GM21576 (cell line): ENCODE data around the gene UCK1.

Source experiments
- ATAC-seq: cut with Tn5 transposase; IDR thresholded peaks from one replicate; pipeline ENCODE4 v1.9.1; 2021; ENCODE audit warnings: mild to moderate bottlenecking, moderate library complexity; ENCODE audit not compliant: unreplicated experiment

UCK1 gene

GRCh38 chr9:131530920-131531832 is at the start of gene UCK1:
Gene UCK1, minus strand, starts transcription at chr9:131531263. Its CDS starts 89 bp downstream, at chr9:131531174.
- peak; percentile 76 for ATAC-seq

GRCh38 chr9:131580358-131580757 is 49.3 kb upstream of the UCK1 start:
- no peak for ATAC-seq

GRCh38 chr9:131579789-131580211 is 48.7 kb upstream of the UCK1 start:
- no peak for ATAC-seq

DNA sequence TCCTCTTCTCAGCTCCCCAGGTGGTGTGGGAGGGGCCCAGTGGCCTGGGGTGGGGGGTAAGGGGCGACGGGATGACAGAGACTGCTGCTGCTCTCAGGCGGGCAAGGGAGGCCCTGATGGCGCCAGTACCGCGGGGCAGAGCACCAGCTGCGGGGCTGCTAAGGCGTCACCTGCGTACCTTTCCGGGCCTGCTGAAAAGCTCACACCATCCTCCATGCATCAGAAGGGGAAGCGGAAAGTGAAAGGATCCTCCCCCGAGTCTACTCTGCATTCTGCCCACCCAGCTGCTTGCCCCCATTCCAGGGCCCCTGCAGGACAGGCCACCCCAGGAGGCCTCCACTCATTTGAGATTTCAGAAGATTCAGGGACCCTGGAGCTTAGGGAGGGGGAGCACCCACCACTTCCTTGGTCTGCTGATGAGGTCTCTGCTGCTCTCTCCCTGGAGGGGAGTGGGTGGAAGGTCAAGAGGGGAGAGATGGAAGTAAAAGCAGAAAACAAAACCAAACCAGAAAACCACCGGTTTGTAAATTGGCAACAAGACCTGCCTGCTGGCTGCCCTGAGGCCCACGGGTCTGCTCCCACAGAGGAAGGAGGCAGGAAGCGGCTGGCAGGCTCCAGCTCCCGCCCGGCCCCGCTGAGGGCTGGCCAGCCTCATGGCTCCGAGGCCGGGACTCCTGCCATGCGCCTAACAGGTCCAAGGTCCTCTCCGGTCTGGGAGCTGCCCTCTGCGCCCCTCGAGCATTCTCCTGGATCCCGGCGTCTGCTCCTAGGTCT is 47.9 kb upstream of the UCK1 start:
- ATAC-seq: peak; percentile 63

DNA sequence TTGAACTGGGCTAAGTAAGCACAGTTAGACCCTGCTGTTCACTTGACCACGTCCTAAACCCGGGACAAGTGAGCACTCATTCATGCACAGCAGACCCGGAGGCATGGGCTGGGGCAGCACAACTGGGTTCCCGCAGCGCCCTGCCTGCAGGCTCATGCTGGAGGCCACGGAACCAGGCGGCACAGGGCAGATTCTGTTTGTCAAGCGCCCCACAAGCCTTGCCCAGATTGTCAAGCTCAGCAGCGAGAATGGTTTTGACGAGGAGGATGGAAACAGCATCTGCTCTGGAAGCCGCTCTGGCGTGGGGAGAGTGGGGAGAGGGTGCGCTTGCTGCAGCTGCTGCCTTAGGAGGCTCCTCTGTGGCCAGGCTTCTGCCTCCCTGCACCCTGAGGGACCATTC is 47.0 kb upstream of the UCK1 start:
- no peak for ATAC-seq

GRCh38 chr9:131577005-131578000 is 46.2 kb upstream of the UCK1 start:
- ATAC-seq: no peak

- no peak for ATAC-seq
Measured at GRCh38 chr9:131575946-131576853, 45.1 kb upstream of the UCK1 start.

DNA sequence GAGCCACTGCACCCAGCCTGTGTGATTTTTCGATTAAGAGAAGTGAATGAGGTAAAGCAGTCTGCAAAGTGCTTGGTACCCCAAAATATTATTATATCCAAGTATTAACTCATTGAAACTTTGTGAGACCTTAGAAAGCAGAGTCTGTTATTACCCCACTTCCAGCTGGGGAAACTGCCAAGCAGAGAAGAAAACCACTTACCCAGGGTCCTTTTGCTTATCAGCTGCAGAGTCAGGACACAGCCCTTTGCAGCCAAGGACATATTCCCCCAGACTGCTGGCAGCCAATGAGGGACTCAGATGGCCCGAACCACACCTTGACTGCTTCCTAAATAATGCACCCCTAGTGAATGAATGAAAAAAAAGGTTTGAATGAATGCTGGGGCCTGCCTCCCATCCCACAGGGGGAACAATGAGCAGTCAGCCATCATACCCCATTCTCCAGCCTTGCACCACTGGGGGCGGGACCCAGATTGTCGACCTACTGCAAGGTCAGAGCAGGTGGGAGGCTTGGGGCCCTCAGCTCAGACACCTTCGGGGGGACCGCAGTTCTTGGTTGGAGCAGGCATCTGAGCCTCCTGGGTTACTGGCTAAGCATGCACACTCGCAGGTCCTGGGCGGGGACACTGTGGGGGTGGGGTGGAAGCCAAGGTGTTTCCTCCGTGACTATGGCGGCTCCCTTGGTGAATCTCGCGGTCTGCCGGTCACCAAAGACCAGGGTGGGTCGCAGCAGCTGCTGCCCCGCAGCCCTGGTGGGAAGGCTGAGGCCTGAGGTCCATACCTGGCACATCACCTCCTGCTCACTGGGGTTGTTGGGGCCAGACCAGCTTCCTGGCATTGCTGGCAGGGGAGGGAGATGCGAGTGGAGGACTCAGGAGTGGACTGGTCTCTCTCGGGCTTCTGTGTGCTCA is 43.9 kb upstream of the UCK1 start:
- ATAC-seq: no peak

DNA sequence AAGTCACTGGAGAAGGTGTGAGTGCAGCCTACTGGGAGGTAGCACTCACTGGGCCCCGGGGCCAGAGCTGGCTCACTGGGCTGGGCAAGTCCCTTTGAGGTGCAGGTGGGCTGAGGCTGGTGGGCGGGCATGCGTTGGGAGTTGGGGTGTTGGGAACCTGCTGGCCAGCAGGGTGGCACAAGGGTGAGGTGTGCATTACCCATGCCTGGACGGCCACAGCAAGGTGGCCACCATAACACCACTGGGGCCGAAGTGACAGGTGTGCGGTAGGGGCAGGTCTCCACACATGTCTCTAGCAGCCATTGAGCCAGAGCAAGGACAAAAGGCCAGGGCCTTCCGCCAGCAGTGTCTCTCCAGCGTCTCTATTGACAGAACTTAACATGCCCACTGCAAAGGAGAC is 36.8 kb upstream of the UCK1 start:
- ATAC-seq: no peak

DNA sequence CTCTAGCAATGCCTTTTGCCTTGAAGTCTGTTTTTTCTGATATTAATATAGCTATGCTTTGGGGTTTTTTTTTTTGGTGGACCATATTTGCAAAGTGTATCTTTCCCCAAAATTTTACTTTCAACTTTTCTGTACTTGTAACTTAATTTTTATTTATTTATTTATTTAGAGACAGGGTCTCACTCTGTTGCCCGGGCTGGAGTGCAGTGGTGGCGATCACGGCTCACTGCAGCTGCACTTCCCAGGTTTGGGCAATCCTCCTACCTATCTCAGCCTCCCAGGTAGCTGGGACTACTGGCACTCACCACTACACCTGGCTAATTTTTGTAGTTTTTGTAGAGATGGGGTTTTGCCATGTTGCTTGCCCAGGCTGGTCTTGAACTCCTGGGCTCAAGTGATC is 35.1 kb upstream of the UCK1 start:
- no peak for ATAC-seq

- ATAC-seq: no peak
Measured at GRCh38 chr9:131565369-131565768, 34.3 kb upstream of the UCK1 start.

DNA sequence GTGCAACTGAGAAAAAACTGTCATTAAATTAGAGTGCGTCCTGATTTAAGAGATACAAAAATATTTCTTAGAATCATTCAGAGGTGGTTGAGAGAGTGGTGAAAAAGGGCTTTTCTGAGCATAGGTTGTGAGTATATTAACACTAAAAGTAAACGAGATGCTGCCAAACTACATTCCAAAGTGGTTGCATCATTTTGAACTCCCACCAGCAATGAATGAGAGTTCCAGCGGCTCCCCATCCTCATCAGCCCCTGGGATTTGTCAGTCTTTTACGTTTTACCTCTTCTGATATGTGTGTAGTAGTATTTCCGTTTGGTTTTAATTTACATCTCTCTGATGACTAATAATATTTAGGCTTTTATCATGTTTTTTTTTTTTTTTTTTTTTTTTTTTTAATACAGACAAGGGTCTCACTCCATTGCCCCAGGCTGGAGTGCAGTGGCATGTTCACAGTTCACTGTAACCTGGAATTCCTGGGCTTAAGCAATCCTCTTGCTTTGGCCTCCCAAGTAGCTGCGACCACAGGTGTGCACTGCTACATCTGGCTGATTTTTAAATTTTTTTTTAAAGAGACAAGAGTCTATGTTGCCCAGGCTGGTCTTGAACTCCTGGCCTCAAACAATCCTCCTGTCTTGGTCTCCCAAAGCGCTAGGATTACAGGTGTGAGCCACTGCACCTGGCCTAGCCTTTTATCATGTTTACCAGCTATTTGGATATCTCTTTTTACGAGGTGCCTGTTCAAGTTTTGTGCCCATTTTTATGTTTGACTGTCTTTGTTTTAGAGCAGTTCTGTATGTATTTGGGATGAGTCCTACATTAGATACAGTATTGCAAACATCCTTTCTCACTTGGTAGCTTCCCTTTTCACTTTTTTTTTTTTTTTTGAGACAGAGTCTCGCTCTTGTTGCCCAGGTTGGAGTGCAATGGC is 31.2 kb upstream of the UCK1 start:
- ATAC-seq: no peak

- no peak for ATAC-seq
Measured at GRCh38 chr9:131559421-131560000, 28.4 kb upstream of the UCK1 start.

GRCh38 chr9:131557855-131558548 is 26.9 kb upstream of the UCK1 start:
- ATAC-seq: no peak

GRCh38 chr9:131555841-131556673 is 25.0 kb upstream of the UCK1 start:
- ATAC-seq: no peak

- ATAC-seq: no peak
Measured at GRCh38 chr9:131554843-131555351, 23.8 kb upstream of the UCK1 start.
